Activated T-helper 9 cell treated with anti-CD3 and anti-CD28 coated beads, Interleukin-2, amount 50 U/mL, for 16 hours (primary cell): ENCODE measurements around the gene TLN1.

Experiments
- DNase-seq: peaks from one replicate; pipeline ENCODE4 v3.0.0-alpha.2; 2020; ENCODE audit warnings: low read depth

Gene TLN1

DNA sequence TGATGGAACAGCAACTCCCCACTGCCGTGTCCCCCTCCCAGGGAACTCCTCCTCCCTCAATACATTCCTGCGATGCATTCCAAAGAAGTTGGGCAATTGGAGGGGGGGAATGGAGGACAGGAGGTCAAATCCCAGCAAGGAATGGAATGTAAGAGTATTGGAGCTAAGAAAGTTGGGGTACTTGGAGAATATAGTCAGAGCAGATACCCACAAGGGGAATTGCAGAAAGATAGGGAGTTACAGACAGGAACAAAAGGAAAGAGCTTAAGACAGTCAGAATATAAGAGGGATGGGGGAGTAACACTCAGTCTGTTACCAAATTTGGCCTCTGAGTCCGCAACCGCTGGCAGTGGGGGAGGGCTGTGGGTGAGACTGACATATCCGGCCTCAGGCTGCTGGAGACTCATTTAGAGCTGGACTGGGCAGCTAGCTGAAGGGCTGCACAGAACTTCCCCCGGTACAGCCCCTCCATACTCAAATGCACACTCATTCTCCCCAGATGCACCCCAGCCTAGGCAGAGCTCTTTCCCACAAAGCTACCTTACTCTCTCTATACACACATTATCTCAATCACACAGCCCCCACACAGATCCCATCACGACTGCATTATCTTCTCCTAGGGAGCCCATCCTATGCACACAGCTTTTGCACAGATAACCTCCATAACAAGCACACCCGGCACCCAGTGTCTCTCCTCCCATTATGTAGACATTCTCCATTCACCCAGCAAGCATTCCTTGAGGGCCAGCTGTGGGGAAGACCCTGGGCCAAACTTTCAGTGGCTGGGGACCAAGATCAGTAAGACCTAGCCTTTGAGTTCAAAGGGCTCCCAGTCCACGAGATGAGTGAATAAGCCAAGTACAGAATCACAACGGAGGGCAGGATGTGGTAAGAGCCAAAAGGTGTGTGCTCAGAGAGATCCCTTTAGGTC lies 3.7 kb downstream of the TLN1 start:
- no peak for DNase-seq

DNA sequence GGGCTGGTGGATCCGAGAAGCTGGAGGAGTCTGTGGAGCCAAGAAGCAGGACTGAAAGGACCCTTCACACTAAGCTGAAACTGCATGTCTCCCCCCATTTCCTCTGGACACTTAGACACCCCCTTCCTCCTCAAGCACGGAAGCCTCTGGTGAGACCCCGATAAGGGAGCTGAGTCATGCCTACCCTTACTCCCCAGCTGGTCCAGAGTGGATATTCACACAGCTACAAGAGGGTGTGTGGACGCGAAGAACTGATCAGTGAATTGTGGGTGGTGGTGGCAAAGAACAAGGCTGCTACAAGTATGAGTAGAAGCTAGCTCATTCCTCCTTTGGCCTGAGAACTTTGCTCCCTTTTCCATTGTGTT lies 4.3 kb downstream of the TLN1 start:
- DNase-seq, result no peak

DNA sequence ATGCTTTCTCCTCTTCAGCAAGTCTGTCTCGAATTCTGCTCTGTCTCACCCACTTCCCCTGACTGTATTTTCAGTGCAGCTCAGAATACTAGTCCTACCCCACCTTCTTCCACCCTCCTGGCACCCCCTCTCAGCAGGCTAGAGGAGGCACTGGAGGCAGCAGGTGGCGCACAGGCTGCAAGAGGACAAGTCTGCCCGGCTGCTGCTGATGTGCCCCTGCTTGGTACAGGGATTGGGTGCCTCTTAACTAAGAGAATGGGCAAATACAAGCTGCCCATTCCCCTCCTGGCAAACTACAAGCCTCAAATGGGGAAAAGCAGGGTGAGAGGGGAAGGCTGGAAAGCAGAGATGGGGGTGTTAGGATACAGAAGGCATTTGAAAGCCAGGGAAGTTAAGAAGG lies 5.1 kb downstream of the TLN1 start:
- DNase-seq, result no peak

DNA sequence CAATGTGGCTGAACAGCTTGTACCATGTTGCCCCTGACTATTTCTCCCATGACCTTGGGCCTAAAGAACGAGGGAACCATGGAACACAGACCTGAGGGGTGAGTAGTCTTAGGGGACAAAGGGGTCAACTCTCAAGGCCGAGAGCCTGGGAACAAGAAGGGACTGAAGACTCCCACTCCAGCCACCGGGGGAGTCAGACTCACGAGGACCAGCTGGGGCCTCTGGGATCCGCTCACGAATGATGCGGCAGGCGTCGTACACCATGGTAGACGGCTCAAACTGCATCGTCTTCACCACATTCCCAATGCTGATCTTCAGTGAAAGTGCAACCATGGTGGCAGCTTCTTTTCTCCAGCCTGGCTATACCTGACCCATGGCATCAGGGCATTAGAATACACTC lies 6.6 kb downstream of the TLN1 start:
- DNase-seq, result no peak

DNA sequence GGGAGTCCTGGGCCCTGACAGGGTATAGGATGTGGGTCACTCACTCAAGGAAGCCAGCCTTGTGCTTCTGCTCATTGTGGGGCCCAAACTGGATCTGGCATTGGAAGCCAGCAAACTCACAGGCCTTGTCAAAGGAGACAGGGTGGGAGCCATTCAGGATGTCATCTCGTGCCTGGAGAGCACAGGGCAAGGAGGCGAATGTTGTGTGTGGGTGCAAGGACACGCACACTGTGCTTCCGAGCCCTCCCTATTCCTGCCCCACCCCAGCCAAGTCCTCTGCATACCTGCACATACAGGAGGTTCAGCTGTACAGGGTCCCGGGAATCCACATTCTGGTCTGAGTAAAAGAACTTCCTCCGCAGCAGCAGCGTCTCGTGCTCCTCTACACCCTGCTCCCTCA lies 8.1 kb downstream of the TLN1 start:
- no peak for DNase-seq

DNA sequence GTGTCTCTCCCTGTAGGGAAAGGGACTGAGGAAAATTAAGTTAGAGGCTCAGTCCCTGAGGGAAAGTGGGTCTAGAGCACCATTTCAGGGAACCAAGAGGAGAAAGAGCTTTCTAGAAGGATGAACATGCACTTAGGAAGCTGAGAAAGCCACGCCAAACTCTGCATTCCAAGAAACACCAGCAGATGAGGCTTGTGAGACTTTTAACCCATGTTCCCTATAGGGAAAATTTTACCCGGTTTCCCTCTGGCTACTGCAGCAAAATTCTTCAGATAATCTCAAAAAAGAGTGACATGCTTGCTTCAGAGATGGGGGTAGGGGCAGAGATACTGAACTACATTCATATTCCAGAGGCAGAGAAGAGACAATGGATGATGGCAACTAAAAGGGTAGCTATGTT lies 8.6 kb downstream of the TLN1 start:
- no peak for DNase-seq

DNA sequence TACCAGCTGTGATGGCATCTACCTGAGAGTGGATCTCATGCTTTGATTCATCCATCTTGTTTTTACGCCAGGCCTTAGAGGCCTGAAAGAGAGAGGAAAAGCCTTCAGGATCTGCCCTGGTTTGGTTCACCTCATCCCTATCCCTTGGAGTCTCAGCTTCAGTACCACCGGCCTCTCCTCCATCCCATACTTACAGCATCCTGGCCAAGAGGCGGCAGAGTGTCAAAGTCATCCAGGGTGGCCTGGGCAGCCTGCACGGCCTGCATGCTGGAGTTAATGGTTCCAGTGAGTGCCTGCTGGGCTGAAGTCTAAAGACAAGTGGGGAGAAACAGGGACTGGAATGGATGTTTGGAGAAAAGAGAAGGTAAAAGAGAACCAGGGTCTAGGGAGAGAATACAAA lies 12.4 kb downstream of the TLN1 start:
- no peak for DNase-seq

DNA sequence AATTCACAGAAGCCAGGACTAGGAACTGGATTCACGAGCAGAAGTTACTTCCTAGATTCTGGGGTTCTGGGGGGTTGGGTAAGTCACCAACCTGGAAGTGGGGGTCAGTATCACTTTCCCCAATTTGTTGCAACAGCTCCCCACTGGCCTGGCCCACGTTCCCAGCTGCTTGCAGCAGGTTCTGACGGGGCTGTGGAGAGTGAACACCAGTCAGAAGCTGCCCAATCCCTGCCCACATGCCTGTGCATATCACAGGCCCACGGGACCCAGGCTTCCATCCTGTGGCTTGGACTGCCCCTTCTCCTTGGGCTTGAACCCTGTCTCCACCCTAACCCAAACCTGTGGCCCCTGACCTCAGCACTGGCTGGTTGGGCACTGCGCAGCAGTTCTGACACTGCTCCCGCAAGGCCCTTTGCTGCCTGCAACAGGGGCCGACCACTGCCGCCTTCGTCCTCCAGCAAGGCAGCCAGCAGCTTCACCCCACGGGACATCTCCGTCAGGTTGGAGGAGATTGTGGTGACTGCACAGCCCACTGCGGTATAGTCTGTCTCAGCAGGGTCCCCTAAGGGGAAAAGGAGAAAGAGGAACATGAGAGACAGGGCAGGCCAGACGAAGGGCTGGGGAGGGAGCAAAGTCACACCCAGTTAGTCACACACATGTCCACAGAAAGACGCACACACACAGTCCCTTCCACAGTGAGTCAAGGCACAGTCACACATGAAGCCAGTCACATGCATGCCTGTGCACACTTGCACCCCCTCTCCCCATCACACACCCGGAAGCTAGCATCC lies 13.1 kb downstream of the TLN1 start:
- DNase-seq, result no peak

DNA sequence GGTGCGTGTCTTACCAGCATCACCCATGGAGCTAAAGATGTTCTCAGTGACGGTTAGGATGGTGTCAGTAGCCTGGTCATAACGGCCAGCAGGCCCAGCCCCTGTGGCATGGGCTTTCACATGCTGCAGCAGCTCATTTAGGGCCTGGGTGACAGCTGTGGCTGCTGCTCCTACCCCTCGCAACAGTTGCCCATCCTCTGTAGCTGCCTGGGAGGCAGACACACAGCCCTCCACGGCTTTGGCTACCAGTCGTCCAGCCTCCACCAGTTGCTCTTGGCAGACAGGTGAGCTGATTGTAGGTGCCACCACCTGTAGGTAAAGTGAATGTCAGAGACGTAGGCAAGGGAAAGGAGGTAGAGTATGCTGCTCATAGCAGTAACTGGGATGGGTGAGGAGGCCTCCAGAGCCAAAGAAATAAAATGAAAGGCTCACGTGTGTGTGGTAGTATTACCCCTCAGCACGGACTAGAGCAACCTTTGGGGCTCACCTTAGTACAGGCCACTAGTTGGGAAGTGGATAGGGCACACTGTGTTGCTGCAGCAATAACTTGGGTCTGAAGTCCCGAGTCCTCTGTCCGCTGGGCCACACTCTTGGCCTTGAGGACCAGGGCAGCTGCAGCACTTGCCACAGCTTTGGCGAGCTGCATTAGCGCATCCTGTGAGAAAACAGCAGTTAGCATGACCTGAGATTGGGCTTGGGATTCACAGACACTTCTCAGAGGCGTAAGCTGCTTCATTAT lies 14.7 kb downstream of the TLN1 start:
- no peak for DNase-seq

DNA sequence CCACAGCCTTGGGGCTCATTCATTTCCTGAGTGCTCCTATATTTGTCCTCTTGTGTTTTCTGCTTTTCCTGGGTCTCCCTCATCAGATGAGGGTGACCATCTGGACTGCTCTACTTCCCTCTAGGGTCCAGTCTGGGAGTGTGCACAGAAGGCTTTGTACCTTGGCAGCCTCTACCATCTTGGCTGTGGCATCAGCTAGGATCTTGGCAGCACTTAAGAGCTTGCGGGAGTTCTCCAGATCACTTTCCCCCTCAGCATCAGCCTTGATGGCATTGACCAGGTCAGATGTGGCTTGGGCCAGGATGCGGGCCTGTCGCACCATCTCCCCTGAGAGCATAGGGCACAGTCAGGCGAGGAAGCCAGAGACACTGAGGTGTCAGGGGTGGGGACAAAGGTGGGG lies 15.8 kb downstream of the TLN1 start:
- DNase-seq, result no peak

DNA sequence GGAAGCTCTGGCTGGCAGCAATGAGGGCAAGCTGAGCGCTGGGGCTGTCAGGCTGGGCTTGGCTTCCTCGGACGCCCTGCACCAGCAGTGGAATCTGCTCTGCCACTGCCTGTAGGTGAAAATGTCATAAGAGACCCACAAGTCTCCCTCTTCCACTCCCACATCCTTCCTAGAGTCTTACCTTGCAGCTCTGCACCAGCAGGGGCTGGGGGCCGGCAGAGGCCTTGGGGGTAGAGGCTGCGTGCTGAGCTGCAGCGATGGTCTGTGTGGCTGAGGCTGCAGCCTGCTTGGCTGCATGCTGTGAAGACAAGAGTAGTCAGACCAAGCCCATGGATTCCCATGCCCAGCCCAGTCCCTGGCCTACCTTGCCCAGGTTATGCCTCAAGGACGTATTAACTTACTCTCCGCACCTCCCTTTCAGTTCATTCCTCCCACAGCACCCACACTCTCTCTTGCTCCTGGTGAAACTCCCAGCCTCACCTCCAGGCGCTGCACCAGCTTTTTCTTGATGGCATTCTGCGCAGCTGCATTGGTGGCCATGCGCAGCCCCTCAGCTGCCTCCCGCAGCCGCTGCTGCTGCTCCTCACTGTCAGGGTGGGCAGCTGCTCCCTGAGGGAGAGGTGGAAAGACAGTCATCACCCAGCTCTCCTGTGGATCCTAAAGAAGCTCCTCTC lies 17.3 kb downstream of the TLN1 start:
- no peak for DNase-seq

DNA sequence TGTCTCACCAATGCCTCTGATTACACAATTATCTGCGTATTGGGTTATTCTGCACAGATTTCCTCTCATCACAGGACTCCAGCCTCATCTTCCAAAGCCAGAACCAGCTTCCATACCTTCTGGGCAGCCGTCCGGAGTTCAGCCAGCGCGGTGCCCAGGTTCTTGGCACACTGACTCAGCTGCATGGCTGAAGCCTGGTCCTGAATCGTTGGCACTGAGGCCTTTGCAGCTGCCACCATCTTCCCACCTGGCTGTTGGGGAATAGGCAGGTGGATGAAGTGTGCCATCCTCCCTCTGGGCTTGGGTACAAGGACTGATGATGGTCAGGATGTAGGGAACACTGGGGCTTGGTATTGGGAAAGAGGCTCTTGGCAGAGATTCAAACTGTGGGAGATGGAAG lies 17.9 kb downstream of the TLN1 start:
- DNase-seq, result no peak

DNA sequence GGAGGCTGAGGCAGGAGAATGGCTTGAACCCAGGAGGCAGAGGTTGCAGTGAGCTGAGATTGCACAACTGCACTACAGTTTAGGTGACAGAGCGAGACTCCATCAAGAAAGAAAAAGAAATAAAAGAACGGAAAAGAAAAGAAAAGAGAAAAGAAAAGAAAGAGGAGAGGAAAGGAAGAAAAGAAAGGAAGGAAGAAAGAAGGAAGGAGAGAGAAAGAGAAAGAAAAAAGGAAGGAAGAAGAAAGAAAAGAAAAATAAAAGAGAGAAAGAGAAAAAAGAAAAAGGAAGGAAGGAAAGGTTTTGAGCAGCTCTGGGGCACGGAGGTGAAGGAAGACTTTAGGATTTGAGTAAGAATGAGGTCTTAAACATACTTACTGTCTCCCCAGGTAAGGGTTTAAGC lies 18.4 kb downstream of the TLN1 start:
- no peak for DNase-seq

DNA sequence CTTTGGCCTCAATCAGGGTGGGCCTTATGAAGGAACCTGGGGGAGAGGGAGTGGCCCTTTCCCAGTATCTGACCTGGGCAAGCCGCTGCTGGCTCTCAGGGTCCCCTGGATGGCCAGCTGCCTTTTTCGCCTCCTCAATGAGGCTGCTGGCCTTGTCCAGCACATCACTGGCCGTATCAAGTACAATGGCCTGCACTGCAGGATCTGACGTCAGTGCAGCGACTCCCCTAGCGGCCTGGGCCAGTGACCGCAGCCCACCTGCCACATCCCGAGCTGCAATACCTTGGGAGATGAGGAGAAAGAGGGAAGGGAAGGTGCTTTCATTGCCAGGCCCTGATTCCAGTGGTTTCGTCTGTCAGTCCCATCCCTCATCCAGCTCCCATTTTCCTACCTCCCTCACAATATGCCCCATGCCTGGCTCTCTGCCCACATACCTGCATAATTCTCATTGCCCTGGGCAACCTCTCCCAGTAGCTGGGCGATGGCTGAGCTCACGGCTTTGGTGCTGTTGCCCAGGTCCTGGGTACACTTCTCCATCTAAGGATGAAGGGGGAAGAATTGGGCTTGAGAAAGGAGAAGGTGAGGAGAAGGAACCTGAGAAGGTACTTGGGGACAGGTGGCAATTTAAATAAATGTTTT lies 19.1 kb downstream of the TLN1 start:
- no peak for DNase-seq

DNA sequence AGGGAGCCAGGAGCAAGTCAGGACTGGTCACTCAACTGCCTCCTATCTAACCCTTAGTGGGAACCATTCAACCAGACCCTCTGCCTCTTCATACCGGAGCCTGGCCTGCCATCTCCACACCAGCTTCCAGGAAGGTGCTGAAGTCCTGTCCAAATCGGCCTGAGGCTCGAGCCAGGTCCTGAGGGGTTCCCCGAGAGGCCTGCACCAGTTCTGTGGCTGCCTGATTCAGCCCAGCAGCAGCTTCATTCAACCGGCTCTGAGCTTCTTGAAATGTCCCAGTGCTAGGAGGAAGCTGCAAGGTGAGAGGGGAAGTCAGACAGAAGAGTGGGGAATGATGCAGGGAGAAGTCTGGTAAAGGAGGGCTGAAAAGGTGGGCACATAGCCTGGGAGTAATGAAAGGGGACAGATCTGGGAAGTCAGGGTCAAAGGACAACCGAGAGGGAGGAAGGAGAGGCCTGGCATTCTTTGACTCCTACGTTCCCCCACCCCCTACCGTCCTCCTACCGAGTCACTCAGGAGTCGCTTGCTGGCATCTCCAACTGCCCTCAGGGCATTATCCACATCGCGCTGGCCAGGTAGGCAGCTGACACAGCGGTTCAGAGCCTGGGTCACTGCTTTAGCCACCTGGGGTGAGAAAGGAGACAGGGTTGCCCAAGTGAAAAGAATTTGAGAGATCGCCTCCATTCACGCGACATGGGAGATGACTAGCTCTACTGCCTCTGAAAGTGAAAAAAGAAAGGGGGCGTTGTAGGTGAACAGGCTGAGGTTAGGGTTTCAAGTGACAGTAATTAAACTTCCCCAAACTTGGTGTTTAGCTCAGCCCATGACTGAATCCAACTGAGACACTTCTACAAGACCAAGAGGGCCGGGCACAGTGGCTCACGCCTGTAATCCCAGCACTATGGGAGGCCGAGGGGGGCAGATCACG lies 20.2 kb downstream of the TLN1 start:
- no peak for DNase-seq

DNA sequence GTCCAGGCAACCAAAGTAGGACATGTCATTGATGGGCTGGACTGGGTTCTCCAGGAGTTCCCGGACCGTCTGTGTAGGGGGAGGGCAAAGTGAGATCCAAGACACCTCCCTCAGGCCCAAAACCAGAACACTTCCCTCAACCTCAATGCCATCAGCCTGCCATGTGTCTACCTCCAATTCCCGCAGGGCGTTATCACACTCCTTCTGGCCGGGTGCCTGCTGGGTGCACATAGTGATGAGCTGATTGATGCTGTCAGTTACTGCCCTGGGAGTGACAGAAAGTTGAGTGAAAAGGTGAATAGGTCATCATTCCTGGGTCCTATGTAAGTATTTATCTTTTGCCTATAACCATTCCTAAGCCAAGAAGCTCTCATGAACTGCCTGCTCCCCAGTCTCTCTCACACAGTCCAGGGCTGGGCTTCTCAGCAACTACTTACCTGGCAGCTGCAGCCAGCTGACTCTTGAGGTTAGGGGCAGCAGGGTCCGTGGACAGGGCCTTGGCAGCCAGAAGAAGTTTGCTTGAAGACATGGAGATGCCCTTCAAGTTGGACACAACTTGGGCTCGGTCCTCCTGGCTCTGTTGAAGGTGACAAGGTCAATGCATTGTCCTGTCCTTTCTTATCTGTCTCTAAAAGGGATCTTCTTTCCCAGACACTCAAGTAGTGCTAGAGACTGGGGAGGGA lies 21.0 kb downstream of the TLN1 start:
- DNase-seq, result no peak

DNA sequence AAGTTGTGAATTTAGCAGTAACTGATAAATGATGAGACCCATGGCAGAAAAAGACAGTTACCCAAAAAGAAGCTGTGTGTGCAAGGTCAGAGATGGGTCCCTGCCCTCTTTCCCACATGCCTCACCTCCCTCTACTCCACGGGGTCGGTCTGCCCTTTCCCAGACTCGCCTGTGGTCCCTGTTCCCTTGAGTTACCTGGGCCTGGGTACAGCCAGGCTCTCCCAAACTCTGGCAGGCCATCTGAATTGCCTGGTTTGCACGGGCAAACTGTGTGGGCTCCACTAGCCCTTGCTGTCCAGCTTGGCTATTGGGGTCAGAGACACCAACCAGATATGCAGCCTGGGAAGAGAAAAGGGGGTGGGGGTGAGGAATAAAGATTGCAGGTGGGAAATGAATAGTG lies 23.8 kb downstream of the TLN1 start:
- DNase-seq, result no peak

DNA sequence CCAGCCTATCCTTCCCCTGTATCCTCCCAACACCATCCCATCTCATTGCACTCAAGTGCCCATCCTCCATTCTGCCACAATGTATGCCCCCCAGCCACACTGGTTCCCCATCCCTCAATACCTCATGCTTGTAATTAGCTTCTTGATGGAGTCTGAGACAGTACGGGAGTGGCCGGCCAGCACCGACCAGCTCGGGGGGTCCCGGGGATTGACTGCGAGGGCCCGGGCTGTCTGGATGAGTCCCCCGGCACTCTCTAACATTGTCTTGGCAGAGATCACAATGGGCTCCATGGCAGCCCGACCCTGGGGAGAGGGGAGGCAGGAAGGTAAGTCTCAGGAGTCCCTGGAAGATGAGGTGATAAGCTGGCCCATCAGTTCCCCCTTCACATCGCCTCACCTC lies 25.0 kb downstream of the TLN1 start:
- no peak for DNase-seq

DNA sequence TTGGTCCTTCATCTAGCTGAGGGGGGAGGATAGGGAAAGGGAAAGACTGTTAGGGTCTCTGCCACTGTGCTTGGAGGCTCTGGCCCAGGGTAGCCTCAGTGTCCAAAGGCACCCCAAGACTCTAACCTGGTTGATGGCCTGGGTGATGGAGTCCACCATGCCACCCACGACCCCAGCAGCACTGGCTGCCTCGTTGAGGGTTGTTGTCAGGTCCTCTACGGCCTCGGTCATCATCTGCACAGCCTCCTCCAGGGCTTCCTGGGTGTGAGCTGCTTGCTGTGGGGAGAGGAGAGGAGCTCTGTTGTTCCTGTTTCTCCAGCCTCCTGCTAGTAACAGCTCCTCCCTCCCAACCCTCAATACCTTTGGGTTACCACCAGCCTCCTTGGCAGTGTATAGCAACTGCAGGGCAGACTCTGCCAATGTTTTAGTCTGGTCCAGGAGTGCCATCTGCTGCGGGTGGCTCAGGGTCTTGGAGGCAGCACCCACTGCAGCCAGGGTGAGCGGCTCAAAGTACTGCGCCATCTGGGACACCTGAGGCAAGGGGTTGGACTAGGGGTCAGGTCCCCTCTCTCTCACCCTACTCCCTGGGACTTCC lies 26.1 kb downstream of the TLN1 start:
- no peak for DNase-seq

DNA sequence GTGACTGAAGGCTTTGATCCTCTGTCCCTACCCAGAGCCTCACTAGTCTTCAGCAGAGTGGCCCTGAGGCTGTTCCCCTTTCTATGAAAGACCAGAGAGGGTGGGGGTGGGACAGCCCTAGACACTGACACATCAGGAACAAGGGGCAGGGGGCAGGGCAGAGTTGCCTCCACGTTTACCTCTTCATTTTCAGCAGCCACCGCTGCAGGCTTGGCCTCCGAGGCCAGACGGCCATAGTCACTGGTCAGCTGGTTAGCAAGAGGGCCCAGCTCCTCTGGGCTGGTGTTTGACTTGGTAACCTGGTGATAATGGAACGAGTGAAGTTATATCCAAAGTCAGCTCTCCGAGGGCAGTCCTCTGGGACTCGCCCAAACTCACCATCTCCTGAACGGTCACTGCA lies 26.6 kb downstream of the TLN1 start:
- DNase-seq, result no peak
